ENCODE data around the gene IKZF3.

DNA sequence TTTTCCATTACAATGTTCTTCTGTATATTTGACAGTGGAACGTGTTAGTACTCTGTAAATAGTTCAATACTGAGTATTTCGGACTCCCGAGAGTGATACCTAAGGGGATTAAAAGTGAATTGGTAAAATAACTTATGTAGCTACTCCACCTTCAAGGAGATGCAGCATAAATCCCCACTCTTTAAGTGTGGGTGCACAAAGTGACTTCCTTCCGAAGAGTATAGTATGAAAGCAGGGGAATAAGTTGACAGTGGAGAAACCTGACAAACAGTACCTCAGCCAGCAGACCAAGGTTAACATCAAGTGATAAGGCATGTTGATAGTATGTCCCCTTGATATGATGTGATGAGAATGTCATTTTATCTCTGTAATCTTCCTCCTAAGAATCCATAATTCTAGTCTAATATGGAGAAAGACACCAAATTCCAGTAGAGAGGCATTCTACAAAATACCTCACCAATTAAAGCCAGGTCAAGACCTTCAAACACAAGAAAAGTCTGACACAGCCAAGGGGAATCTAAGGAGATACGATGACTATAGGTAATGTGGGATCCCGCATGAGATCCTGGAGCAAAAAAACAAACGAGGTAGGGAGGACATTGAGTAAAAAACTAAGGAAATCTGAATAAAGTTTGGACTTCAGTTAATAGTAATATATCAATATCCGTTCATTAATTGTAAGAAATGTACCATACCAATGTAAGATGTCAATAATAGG is 2.1 kb upstream of the IKZF3 start:
- TF ChIP-seq EP300 (IDR thresholded peaks at IDR 0.05) (no peak), POLR2A (IDR thresholded peaks at IDR 0.05) (no peak), POLR2AphosphoS5 (IDR thresholded peaks at IDR 0.05) (no peak)
- TF ChIP-seq, protein P1, sequence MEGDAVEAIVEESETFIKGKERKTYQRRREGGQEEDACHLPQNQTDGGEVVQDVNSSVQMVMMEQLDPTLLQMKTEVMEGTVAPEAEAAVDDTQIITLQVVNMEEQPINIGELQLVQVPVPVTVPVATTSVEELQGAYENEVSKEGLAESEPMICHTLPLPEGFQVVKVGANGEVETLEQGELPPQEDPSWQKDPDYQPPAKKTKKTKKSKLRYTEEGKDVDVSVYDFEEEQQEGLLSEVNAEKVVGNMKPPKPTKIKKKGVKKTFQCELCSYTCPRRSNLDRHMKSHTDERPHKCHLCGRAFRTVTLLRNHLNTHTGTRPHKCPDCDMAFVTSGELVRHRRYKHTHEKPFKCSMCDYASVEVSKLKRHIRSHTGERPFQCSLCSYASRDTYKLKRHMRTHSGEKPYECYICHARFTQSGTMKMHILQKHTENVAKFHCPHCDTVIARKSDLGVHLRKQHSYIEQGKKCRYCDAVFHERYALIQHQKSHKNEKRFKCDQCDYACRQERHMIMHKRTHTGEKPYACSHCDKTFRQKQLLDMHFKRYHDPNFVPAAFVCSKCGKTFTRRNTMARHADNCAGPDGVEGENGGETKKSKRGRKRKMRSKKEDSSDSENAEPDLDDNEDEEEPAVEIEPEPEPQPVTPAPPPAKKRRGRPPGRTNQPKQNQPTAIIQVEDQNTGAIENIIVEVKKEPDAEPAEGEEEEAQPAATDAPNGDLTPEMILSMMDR (IDR thresholded peaks at IDR 0.05), result no peak

Measured in suprapubic skin (tissue), 4 donors.